PC-9 (cell line): ENCODE results near the gene RTN3. TPM values are rescaled to one million over a fixed set of nuclear protein-coding genes. Genes with fewer than 3 reads are reported as not detected.

Source experiments
- BruUV-seq: library from RNA; stranded (reverse); fragments of 400-500 nt; replicated peaks from 2 replicates; lab custom pipeline; 2021; lab: Mats Ljungman, UMichigan
- CTCF ChIA-PET: fragments of 300-600 bp; sonication (Branson Sonifier 250); formaldehyde crosslinking; loops from one replicate; lab custom pipeline; 2022; ENCODE audit warnings: antibody characterized with exemption; lab: Charles Lee
- POLR2A ChIA-PET: fragments of 300-600 bp; sonication (Branson Sonifier 250); formaldehyde crosslinking; loops from one replicate; lab custom pipeline; 2022; ENCODE audit warnings: antibody characterized with exemption; ENCODE audit not compliant: unreplicated experiment; lab: Charles Lee
- DNase-seq, 2 experiments: peaks; one replicate each; pipeline versions ENCODE4 v3.0.0 to v3.0.0-alpha.2; 2015 to 2022; ENCODE audit warnings: mixed read lengths in 1 of 2
- H2AFZ ChIP-seq: fragments of 200-600 bp; sonication (generic); 2 replicates; pipeline ENCODE4 v1.8.1; 2017; ENCODE audit warnings: antibody characterized with exemption
- H3F3A ChIP-seq: fragments of 200-600 bp; sonication (generic); 2 replicates; pipeline ENCODE4 v1.8.1; 2017; ENCODE audit warnings: antibody characterized with exemption, mild to moderate bottlenecking, low read depth; ENCODE audit not compliant: insufficient read depth
- H3K27ac ChIP-seq: fragments of 200-600 bp; sonication (generic); 2 replicates; pipeline ENCODE4 v1.6.1; 2016; ENCODE audit warnings: mixed run types
- H3K27me3 ChIP-seq: fragments of 200-600 bp; sonication (generic); 2 replicates; pipeline ENCODE4 v1.6.1; 2016; ENCODE audit warnings: low read depth, mixed run types; ENCODE audit not compliant: insufficient read depth
- H3K36me3 ChIP-seq: fragments of 200-600 bp; sonication (generic); 2 replicates; pipeline ENCODE4 v1.6.1; 2016; ENCODE audit warnings: low read depth, mixed run types
- H3K4me1 ChIP-seq: fragments of 200-600 bp; sonication (generic); replicated peaks from 2 replicates; pipeline ENCODE4 v1.6.1; 2016; ENCODE audit warnings: mixed run types; ENCODE audit not compliant: insufficient read depth
- H3K4me2 ChIP-seq: fragments of 200-600 bp; sonication (generic); 2 replicates; pipeline ENCODE4 v1.6.1; 2017; ENCODE audit warnings: mixed run types
- H3K4me3 ChIP-seq: fragments of 200-600 bp; sonication (generic); 2 replicates; pipeline ENCODE4 v1.6.1; 2016; ENCODE audit warnings: mixed run types
- H3K79me2 ChIP-seq: fragments of 200-600 bp; sonication (generic); 2 replicates; pipeline ENCODE4 v1.6.1; 2017; ENCODE audit warnings: low read depth, mixed run types
- H3K9me2 ChIP-seq: fragments of 200-600 bp; sonication (generic); 2 replicates; pipeline ENCODE4 v1.8.1; 2017; ENCODE audit warnings: mild to moderate bottlenecking; ENCODE audit not compliant: insufficient read depth
- H3K9me3 ChIP-seq: fragments of 200-600 bp; sonication (generic); 2 replicates; pipeline ENCODE4 v1.8.1; 2016; ENCODE audit warnings: low read depth; ENCODE audit not compliant: insufficient read depth
- H4K20me1 ChIP-seq: fragments of 200-600 bp; sonication (generic); 2 replicates; pipeline ENCODE4 v1.8.1; 2017; ENCODE audit not compliant: insufficient read depth
- EZH2 ChIP-seq: fragments of 200-600 bp; sonication (generic); IDR thresholded peaks from 2 replicates; pipeline ENCODE4 v1.8.0; 2017; ENCODE audit warnings: antibody characterized with exemption, low read depth
- intact Hi-C: fragments of 100-400 bp; cut with micrococcal nuclease; formaldehyde crosslinking; loops from one replicate; pipeline ENCODE4 v1.10.0; 2022; ENCODE audit not compliant: unreplicated experiment
- total RNA-seq: library from RNA; stranded (reverse); gene quantifications from 2 replicates; pipeline ENCODE4 v1.2.3, GENCODE V29; 2021
- TF ChIP-seq, protein P1 (sequence below): fragments of 200-600 bp; sonication (generic); conservative IDR thresholded peaks from 2 replicates; pipeline ENCODE4 v1.6.1; 2017; ENCODE audit warnings: mixed run types, antibody characterized with exemption, mild to moderate bottlenecking, moderate library complexity

The RTN3 gene
- total RNA-seq, 1 experiment from 2014 or later = 279 TPM

DNA sequence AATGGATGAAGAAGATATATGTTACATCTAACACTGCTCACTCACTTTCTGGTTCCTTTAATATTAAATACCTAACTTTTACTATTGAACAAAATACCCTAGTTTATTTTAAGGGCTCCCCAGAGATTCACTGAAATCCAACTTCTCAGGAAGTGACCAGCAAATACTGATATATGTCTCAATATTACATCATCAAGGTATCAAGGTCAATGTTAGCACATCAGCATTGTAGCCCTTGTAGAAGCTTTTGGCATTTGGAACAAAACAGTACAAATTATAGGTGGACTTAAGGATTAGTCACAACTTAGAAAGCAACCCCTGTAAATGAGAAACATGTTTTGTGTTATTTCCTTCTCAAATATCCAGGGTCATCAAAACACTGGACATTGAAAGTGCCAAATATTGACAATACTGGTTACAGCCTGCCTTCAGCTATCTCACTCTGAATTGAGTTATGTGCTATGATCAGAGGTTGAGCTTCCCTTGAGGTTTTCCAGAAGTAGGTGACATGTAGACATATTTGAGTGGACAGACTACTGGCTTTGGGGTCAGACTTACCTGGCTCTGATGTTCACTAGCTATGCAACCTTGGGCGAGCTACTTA is 8.3 kb upstream of the RTN3 start:
- H3K27ac ChIP-seq = peak overlapping the region; percentile 47
- H2AFZ ChIP-seq = peak overlapping the region; percentile 12; the same call in 1 of the 2 replicates
- H4K20me1 ChIP-seq = peaks cover 5% of the 10 kb centered on the region
- H3K9me2 ChIP-seq = no peaks in the 10 kb centered on the region
- TF ChIP-seq, protein P1, sequence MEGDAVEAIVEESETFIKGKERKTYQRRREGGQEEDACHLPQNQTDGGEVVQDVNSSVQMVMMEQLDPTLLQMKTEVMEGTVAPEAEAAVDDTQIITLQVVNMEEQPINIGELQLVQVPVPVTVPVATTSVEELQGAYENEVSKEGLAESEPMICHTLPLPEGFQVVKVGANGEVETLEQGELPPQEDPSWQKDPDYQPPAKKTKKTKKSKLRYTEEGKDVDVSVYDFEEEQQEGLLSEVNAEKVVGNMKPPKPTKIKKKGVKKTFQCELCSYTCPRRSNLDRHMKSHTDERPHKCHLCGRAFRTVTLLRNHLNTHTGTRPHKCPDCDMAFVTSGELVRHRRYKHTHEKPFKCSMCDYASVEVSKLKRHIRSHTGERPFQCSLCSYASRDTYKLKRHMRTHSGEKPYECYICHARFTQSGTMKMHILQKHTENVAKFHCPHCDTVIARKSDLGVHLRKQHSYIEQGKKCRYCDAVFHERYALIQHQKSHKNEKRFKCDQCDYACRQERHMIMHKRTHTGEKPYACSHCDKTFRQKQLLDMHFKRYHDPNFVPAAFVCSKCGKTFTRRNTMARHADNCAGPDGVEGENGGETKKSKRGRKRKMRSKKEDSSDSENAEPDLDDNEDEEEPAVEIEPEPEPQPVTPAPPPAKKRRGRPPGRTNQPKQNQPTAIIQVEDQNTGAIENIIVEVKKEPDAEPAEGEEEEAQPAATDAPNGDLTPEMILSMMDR = no peak
- no peak for TF ChIP-seq EZH2
- no peaks in the 10 kb centered on the region for H3K9me3 ChIP-seq
- BruUV-seq = no TSS peak
- no peaks in the 10 kb centered on the region for H3K27me3 ChIP-seq
- ChIA-PET POLR2A (interaction anchor here (0.7 kb wide), 1 partner anchor 12 kb away, joined by 3 read pairs; no protein-coding TSS in a partner anchor), CTCF (interaction anchor here (0.6 kb wide), 1 partner anchor 84 kb away, joined by 6 read pairs; no protein-coding TSS in a partner anchor)
- H3K4me1 ChIP-seq = peaks cover 32% of the 10 kb centered on the region
- DNase-seq = peak in 1 of 2 experiments; percentile 36
- H3F3A ChIP-seq = peaks cover 39% of the 10 kb centered on the region
- 0 out of 2 replicates have a peak overlapping the region, but pooled peaks have one; percentile 3 for H3K4me2 ChIP-seq
- intact Hi-C loops = loop anchor here (5.0 to 10.0 kb wide), 3 partner anchors 64 to 262 kb away; partner anchors contain the start of gene NAA40
- no peak overlapping the region for H3K4me3 ChIP-seq
- no peaks in the 10 kb centered on the region for H3K36me3 ChIP-seq
- peaks cover 25% of the 10 kb centered on the region for H3K79me2 ChIP-seq

DNA sequence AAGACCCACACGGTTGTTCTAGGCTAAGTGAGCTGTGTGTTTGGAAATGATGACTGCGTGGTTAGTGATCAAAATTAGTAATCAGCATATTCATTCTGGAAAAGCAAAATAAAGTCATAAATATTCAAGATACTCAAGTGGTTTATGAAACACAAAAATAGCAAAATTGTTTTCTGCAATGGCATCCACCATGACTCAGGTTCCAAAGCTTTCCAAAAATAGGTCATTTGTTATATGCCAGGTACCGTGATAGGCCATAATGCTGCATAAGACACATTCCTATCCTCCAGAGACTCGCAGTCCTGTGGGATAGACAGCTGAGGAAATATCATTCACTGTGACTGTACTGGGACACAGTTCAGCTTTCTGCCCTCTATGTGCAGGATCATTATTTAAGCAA is 7.7 kb upstream of the RTN3 start:
- H3K36me3 ChIP-seq = no peaks in the 10 kb centered on the region
- BruUV-seq = no TSS peak
- DNase-seq = peak in 1 of 2 experiments; percentile 34
- peaks cover 27% of the 10 kb centered on the region for H3K4me1 ChIP-seq
- CTCF ChIA-PET = interaction anchor here (0.6 kb wide), 1 partner anchor 85 kb away, joined by 6 read pairs; no protein-coding TSS in a partner anchor
- 0 out of 2 replicates have a peak overlapping the region, but pooled peaks have one; percentile 3 for H3K4me2 ChIP-seq
- H3K27ac ChIP-seq = peak overlapping the region; percentile 47
- POLR2A ChIA-PET = interaction anchor here (0.7 kb wide), 1 partner anchor 11 kb away, joined by 3 read pairs; no protein-coding TSS in a partner anchor
- H3K4me3 ChIP-seq = no peak overlapping the region
- H4K20me1 ChIP-seq = peaks cover under 1% of the 10 kb centered on the region; the same call in 1 of the 2 replicates
- TF ChIP-seq EZH2 = no peak
- TF ChIP-seq, protein P1 = no peak
- no peaks in the 10 kb centered on the region for H3K27me3 ChIP-seq
- intact Hi-C loops = loop anchor here (5.0 to 10.0 kb wide), 3 partner anchors 64 to 261 kb away; partner anchors contain the start of gene NAA40
- H3K9me2 ChIP-seq = no peaks in the 10 kb centered on the region
- peak overlapping the region; percentile 12; the same call in 1 of the 2 replicates for H2AFZ ChIP-seq
- H3K9me3 ChIP-seq = no peaks in the 10 kb centered on the region
- H3K79me2 ChIP-seq = peaks cover 21% of the 10 kb centered on the region
- peaks cover 34% of the 10 kb centered on the region for H3F3A ChIP-seq

DNA sequence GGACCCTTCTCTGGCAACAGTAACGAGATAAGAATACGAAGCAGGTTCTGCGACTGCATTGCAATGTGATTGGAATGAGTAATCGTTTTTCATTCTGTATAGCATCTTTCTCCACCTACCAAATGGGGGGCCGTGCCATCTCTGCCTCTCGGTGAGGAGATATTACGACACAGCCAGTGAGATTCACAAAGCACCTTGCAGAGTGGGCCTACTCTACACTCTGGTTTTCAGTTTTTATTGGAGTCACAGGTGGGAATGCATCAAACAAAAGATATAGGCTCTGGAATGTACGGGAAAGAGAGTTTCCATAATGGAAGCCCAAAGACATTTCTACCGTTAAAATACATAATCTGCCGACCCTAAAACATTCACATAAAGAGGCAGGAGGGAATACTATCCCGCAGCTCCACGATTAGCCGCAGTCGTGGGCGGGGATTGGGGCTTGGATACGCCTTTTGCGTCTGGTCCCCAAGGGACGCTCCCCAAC is 423 bp upstream of the RTN3 start:
- intact Hi-C loops = loop anchor here (1.0 kb wide), 1 partner anchor 11 kb away; no protein-coding TSS in a partner anchor
- peak overlapping the region; percentile 93 for H3K4me3 ChIP-seq
- BruUV-seq = no TSS peak
- DNase-seq = peak; percentile 50 to 61
- H3K27ac ChIP-seq = peak overlapping the region; percentile 51
- no peaks in the 10 kb centered on the region for H3K9me3 ChIP-seq
- peaks cover 8% of the 10 kb centered on the region; the same call in 1 of the 2 replicates for H4K20me1 ChIP-seq
- ChIA-PET POLR2A (interaction anchor here (0.6 to 0.7 kb wide), 5 partner anchors 11 to 1059 kb away, joined by 3 to 4 read pairs (median 3); partner anchors contain the start of gene B3GAT3), CTCF (interaction anchor here (1.2 to 1.5 kb wide), 2 partner anchors 9 to 12 kb away, joined by 3 to 4 read pairs; no protein-coding TSS in a partner anchor)
- peaks cover 27% of the 10 kb centered on the region; the same call in 1 of the 2 replicates for H3F3A ChIP-seq
- H2AFZ ChIP-seq = peak overlapping the region; percentile 87
- peak overlapping the region; percentile 87 for H3K4me2 ChIP-seq
- H3K79me2 ChIP-seq = peaks cover 41% of the 10 kb centered on the region
- no peaks in the 10 kb centered on the region; the same call in 1 of the 2 replicates for H3K36me3 ChIP-seq
- no peaks in the 10 kb centered on the region for H3K9me2 ChIP-seq
- H3K4me1 ChIP-seq = peaks cover 22% of the 10 kb centered on the region
- no peak for TF ChIP-seq EZH2
- TF ChIP-seq, protein P1 = no peak
- H3K27me3 ChIP-seq = no peaks in the 10 kb centered on the region
